ENCODE results near the gene SMNDC1.

GRCh38 chr10:110269374-110270318 lies 35.1 kb downstream of the SMNDC1 start:
- TF ChIP-seq, protein P1, sequence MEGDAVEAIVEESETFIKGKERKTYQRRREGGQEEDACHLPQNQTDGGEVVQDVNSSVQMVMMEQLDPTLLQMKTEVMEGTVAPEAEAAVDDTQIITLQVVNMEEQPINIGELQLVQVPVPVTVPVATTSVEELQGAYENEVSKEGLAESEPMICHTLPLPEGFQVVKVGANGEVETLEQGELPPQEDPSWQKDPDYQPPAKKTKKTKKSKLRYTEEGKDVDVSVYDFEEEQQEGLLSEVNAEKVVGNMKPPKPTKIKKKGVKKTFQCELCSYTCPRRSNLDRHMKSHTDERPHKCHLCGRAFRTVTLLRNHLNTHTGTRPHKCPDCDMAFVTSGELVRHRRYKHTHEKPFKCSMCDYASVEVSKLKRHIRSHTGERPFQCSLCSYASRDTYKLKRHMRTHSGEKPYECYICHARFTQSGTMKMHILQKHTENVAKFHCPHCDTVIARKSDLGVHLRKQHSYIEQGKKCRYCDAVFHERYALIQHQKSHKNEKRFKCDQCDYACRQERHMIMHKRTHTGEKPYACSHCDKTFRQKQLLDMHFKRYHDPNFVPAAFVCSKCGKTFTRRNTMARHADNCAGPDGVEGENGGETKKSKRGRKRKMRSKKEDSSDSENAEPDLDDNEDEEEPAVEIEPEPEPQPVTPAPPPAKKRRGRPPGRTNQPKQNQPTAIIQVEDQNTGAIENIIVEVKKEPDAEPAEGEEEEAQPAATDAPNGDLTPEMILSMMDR (IDR thresholded peaks at IDR 0.05), result no peak
- TF ChIP-seq POLR2A (IDR thresholded peaks at IDR 0.05) (no peak), EP300 (IDR thresholded peaks at IDR 0.05) (no peak)
